HL-60 (cell line): ENCODE measurements around the gene LRRC58.

Source experiments
- CTCF ChIP-seq: IDR thresholded peaks from one replicate; pipeline ENCODE4 v1.5.1; 2011; ENCODE audit warnings: low read length, control low read depth, inconsistent platforms; ENCODE audit not compliant: insufficient read depth
- GABPA ChIP-seq: IDR thresholded peaks from 2 replicates; pipeline ENCODE4 v1.6.1; 2012; ENCODE audit warnings: low read depth
- POLR2AphosphoS5 ChIP-seq: IDR thresholded peaks from 2 replicates; pipeline ENCODE4 v1.6.1; 2012; ENCODE audit warnings: low read depth

GRCh38 chr3:120350401-120350941, 1.3 kb upstream of the LRRC58 start:
- TF ChIP-seq CTCF: no peak
- TF ChIP-seq GABPA: no peak
- TF ChIP-seq POLR2AphosphoS5: no peak
